DMS114 treated with DMSO at 0.1 percent for 48 hours (cell line): ENCODE data around the gene MTHFS.
"Not testable (repeated sequence)": the region's sequence is repeated elsewhere in the genome, so short reads cannot be mapped to it uniquely, and the experiment has no call there.

Experiments
- DNase-seq: peaks from one replicate; lab custom pipeline; 2025; ENCODE audit not compliant: unreplicated experiment; lab: John Stamatoyannopoulos, UW

MTHFS gene

GRCh38 chr15:79896634-79897379 is at the start of gene MTHFS:
TSS of gene MTHFS (minus strand) at chr15:79897014. CDS start at chr15:79896988, 26 bp downstream.
- peak; percentile 53 for DNase-seq

GRCh38 chr15:79944622-79945021 is 47.8 kb upstream of the MTHFS start:
- no peak for DNase-seq

- DNase-seq: no peak
Observed at GRCh38 chr15:79943820-79944219, 47.0 kb upstream of the MTHFS start.

GRCh38 chr15:79942741-79943481 is 46.1 kb upstream of the MTHFS start:
- no peak for DNase-seq

GRCh38 chr15:79939399-79939798 is 42.6 kb upstream of the MTHFS start:
- no peak for DNase-seq

- no peak for DNase-seq
Observed at GRCh38 chr15:79938143-79938542, 41.3 kb upstream of the MTHFS start.

GRCh38 chr15:79935556-79936201 is 38.9 kb upstream of the MTHFS start:
- DNase-seq: not testable (repeated sequence)

- no peak for DNase-seq
Observed at GRCh38 chr15:79933231-79933630, 36.4 kb upstream of the MTHFS start.

- no peak for DNase-seq
Observed at GRCh38 chr15:79932447-79932846, 35.6 kb upstream of the MTHFS start.

- DNase-seq: no peak
Observed at GRCh38 chr15:79930516-79930915, 33.7 kb upstream of the MTHFS start.

- no peak for DNase-seq
Observed at GRCh38 chr15:79929412-79929811, 32.6 kb upstream of the MTHFS start.

GRCh38 chr15:79926116-79926515 is 29.3 kb upstream of the MTHFS start:
- DNase-seq: not testable (repeated sequence)

- no peak for DNase-seq
Observed at GRCh38 chr15:79924379-79924778, 27.6 kb upstream of the MTHFS start.

- DNase-seq: peak; percentile 96
Observed at GRCh38 chr15:79923515-79924169, 26.8 kb upstream of the MTHFS start.

GRCh38 chr15:79923079-79923514 is 26.3 kb upstream of the MTHFS start:
- no peak for DNase-seq

- no peak for DNase-seq
Observed at GRCh38 chr15:79922512-79923078, 25.8 kb upstream of the MTHFS start.

- no peak for DNase-seq
Observed at GRCh38 chr15:79919749-79920511, 23.1 kb upstream of the MTHFS start.

GRCh38 chr15:79919090-79919748 is 22.4 kb upstream of the MTHFS start:
- no peak for DNase-seq

GRCh38 chr15:79918278-79918677 is 21.5 kb upstream of the MTHFS start:
- DNase-seq: no peak
